ENCODE measurements around the gene ZMYND8.

DNA sequence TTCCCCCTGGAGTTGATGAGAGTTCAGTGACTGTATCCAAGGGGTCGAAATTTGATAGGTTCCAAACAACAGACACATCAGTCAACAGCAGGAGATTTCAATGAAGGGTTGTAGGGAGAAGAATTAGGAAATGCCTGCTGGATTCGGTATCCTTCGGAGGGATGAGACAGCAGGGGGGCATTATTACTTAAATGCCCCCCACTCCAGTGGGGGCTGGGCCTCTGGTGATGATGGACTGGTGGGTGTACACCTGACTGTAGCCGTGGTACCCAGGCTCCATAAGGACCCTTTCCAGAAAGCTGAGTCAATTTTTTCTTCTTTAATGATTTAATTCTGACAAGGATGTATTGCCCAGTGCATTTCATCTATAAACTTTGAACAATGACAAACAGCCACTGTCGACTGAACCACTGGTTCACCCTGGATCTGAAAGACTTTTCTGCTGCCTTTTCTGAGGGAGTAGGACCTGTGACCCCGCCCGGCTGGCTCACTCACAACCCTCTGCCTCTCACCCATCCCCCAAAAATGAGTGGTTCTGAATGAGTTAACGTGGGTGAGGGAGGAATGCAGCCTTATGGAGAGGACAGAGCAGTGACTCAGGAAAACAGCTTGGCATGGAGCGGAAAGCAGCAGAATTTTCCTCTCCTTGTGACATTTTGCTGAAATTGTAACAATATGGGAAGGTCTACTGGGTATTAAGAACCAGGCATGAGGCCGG, 41.0 kb downstream of the ZMYND8 start:
- TF ChIP-seq TAF1 (IDR thresholded peaks at IDR 0.05; ENCODE audit: borderline replicate concordance, insufficient read depth, low read length) (no peak), POLR2AphosphoS5 (IDR thresholded peaks at IDR 0.05; ENCODE audit: low read depth, low read length) (no peak), SIN3A (IDR thresholded peaks at IDR 0.05; ENCODE audit: borderline replicate concordance, insufficient read depth, low read length) (no peak), FOXP2 (optimal IDR thresholded peaks at IDR 0.05; ENCODE audit: borderline replicate concordance, extremely low read depth, extremely low read length, insufficient read depth) (no peak)
- TF ChIP-seq, protein P1, sequence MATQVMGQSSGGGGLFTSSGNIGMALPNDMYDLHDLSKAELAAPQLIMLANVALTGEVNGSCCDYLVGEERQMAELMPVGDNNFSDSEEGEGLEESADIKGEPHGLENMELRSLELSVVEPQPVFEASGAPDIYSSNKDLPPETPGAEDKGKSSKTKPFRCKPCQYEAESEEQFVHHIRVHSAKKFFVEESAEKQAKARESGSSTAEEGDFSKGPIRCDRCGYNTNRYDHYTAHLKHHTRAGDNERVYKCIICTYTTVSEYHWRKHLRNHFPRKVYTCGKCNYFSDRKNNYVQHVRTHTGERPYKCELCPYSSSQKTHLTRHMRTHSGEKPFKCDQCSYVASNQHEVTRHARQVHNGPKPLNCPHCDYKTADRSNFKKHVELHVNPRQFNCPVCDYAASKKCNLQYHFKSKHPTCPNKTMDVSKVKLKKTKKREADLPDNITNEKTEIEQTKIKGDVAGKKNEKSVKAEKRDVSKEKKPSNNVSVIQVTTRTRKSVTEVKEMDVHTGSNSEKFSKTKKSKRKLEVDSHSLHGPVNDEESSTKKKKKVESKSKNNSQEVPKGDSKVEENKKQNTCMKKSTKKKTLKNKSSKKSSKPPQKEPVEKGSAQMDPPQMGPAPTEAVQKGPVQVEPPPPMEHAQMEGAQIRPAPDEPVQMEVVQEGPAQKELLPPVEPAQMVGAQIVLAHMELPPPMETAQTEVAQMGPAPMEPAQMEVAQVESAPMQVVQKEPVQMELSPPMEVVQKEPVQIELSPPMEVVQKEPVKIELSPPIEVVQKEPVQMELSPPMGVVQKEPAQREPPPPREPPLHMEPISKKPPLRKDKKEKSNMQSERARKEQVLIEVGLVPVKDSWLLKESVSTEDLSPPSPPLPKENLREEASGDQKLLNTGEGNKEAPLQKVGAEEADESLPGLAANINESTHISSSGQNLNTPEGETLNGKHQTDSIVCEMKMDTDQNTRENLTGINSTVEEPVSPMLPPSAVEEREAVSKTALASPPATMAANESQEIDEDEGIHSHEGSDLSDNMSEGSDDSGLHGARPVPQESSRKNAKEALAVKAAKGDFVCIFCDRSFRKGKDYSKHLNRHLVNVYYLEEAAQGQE (IDR thresholded peaks at IDR 0.05; ENCODE audit: insufficient read depth in 1 of 2, low read depth in 2 of 2, low read length in 2 of 2), result no peak

Data from PFSK-1 (cell line).